K562 (cell line): ENCODE results near the gene CNNM3. TPM values are rescaled to one million over a fixed set of nuclear protein-coding genes. Genes with fewer than 3 reads are reported as not detected.

Source experiments
- ATF7 ChIP-seq: fragments of 450-650 bp; IDR thresholded peaks from 2 replicates; pipeline ENCODE4 v1.7.1; 2014; ENCODE audit warnings: mild to moderate bottlenecking, moderate library complexity
- E4F1 ChIP-seq: fragments of 250-450 bp; sonication (Bioruptor Pico); IDR thresholded peaks from 2 replicates; pipeline ENCODE4 v1.5.0; 2021; ENCODE audit warnings: mild to moderate bottlenecking, borderline replicate concordance
- ELF1 ChIP-seq: fragments of 200-800 bp; sonication (Bioruptor generic); IDR thresholded peaks from 2 replicates; pipeline ENCODE4 v1.6.1; 2016; ENCODE audit warnings: missing genetic modification characterization, missing compliant biosample characterization
- ERF ChIP-seq: fragments of 450-650 bp; formaldehyde crosslinking; IDR thresholded peaks from 2 replicates; pipeline ENCODE4 v1.4.0; 2020; ENCODE audit warnings: mild to moderate bottlenecking, mixed read lengths
- ETV5 ChIP-seq: sonication (generic); formaldehyde crosslinking; IDR thresholded peaks from 2 replicates; pipeline ENCODE4 v1.4.0; 2020; ENCODE audit warnings: low read depth, mild to moderate bottlenecking, missing genetic modification reagents
- HDAC1 ChIP-seq, 2 experiments: fragments of 450-650 bp; IDR thresholded peaks; 2 replicates each; pipeline ENCODE4 v1.6.1; 2016 to 2017; ENCODE audit warnings: inconsistent platforms in 1 of 2, mild to moderate bottlenecking in 1 of 2, moderate library complexity in 1 of 2
- NELFE ChIP-seq: IDR thresholded peaks from 2 replicates; pipeline ENCODE4 v1.6.1; 2011; ENCODE audit warnings: mild to moderate bottlenecking; ENCODE audit not compliant: insufficient read depth, insufficient read length
- POLR2B ChIP-seq: fragments of 450-650 bp; IDR thresholded peaks from 2 replicates; pipeline ENCODE4 v1.6.1; 2018; ENCODE audit warnings: low read depth; ENCODE audit not compliant: partially characterized antibody
- SAFB2 ChIP-seq: fragments of 200-400 bp; formaldehyde crosslinking; IDR thresholded peaks from 2 replicates; pipeline ENCODE4 v1.6.1; 2018; ENCODE audit warnings: borderline replicate concordance, low read length, low read depth, moderate library complexity; ENCODE audit not compliant: severe bottlenecking
- SIN3B ChIP-seq: fragments of 450-650 bp; IDR thresholded peaks from 2 replicates; pipeline ENCODE4 v1.6.1; 2017; ENCODE audit warnings: low read depth, mild to moderate bottlenecking, moderate library complexity
- TCF3 ChIP-seq: sonication (generic); formaldehyde crosslinking; IDR thresholded peaks from 2 replicates; pipeline ENCODE4 v1.4.0; 2020; ENCODE audit warnings: mild to moderate bottlenecking, missing genetic modification reagents
- TGIF2 ChIP-seq: sonication (generic); formaldehyde crosslinking; IDR thresholded peaks from 2 replicates; pipeline ENCODE4 v1.8.1; 2022; ENCODE audit warnings: mild to moderate bottlenecking, missing genetic modification reagents, moderate library complexity
- TOE1 ChIP-seq, 2 experiments: fragments of 450-650 bp in 1 of 2; sonication (generic) in 1 of 2; formaldehyde crosslinking in 1 of 2; IDR thresholded peaks; 2 replicates each; pipeline versions ENCODE4 v1.7.1 to v1.8.0; 2016 to 2022; ENCODE audit warnings: borderline replicate concordance in 2 of 2, mild to moderate bottlenecking in 2 of 2, antibody characterized with exemption in 1 of 2, inconsistent platforms in 1 of 2, low read depth in 1 of 2, missing genetic modification reagents in 1 of 2, moderate library complexity in 1 of 2
- ZNF197 ChIP-seq: fragments of 200-800 bp; sonication (Bioruptor generic); IDR thresholded peaks from 2 replicates; pipeline ENCODE4 v1.6.1; 2016; ENCODE audit warnings: low read depth, missing genetic modification characterization, missing compliant biosample characterization
- ZNF224 ChIP-seq: sonication (generic); formaldehyde crosslinking; IDR thresholded peaks from 2 replicates; pipeline ENCODE4 v1.8.0; 2022; ENCODE audit warnings: mild to moderate bottlenecking, missing genetic modification reagents
- ZNF263 ChIP-seq: sonication (generic); formaldehyde crosslinking; IDR thresholded peaks from 2 replicates; pipeline ENCODE4 v1.8.0; 2022; ENCODE audit warnings: mild to moderate bottlenecking, missing genetic modification reagents, borderline replicate concordance
- ZNF449 ChIP-seq: fragments of 250-450 bp; sonication (Bioruptor Pico); IDR thresholded peaks from 2 replicates; pipeline ENCODE4 v1.8.0; 2022; ENCODE audit warnings: moderate library complexity, mild to moderate bottlenecking, inconsistent platforms
- ZNF75A ChIP-seq: fragments of 450-650 bp; formaldehyde crosslinking; IDR thresholded peaks from 2 replicates; pipeline ENCODE4 v1.4.0; 2020; ENCODE audit warnings: mild to moderate bottlenecking
- polyA plus RNA-seq, 8 experiments: library from polyadenylated mRNA; depleted of rRNA in 4 of 8; stranded (reverse) in 5 of 8; unstranded in 3 of 8; fragments of >200 nt; fragmentation: Nextera tagmentation in 2 of 8; fragmentation: Illumina TruSeq in 1 of 8; extraction: Ambion mirVana in 2 of 8; extraction: Trizol in 1 of 8; gene quantifications; 2 replicates each; pipeline versions ENCODE4 v1.2.1 to v1.2.3, GENCODE V29; 2011 to 2014; ENCODE audit warnings: inconsistent platforms in 1 of 8, missing spikeins in 1 of 8
- total RNA-seq, 7 experiments: library from RNA; depleted of rRNA in 6 of 7; stranded (reverse); fragments of >200 nt in 6 of 7; fragmentation: Illumina TruSeq in 2 of 7; extraction: Trizol in 2 of 7; gene quantifications; 2 replicates each; pipeline versions ENCODE4 v1.2.1 to v1.2.3, GENCODE V29; 2011 to 2021; ENCODE audit warnings: low replicate concordance in 1 of 7
- TF ChIP-seq, protein P1 (sequence below), 3 experiments: fragments of 200-800 bp in 1 of 3; fragments of 250-450 bp in 1 of 3; fragments of 450-650 bp in 1 of 3; sonication (Bioruptor Pico) in 1 of 3; sonication (Bioruptor generic) in 1 of 3; formaldehyde crosslinking in 1 of 3; IDR thresholded peaks; 2 replicates each; pipeline versions ENCODE4 v1.6.1 to v1.8.0; 2016 to 2022; ENCODE audit warnings: mild to moderate bottlenecking in 2 of 3, missing genetic modification characterization in 2 of 3, missing compliant biosample characterization in 1 of 3, moderate library complexity in 1 of 3

The CNNM3 gene
- total and polyA plus RNA-seq, 9 of the 15 experiments (the other 6 are each of a cell fraction or from before 2014, with no cell fraction given) = 1.4 to 16.9 (median 6.5) TPM

DNA sequence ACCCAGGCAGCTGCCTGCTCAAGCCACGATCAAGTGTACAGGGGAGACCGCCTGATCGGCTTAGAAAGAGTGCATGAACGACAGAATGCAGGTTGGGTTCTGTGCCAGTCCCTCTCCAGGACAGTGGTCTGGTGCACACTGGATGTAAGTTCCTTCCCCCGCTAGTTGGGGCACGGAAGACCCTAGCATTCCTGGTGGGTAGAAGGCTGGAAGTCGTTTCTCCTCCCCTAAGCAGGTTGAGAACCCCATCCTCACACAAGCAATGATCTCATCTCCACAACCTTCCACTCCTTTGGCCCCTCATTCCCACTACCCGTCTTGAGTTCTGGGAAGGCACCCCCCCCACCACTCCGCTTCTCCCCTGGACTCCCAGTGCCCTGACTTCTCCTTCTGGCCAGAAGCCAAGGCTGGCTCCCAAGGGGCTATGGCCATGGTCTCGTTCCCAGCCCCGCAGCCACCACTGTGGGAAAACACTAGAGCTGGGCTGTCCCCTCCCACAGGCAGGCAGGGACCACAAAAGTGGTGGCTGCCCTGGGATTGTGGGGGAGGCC lies 43.1 kb downstream of the CNNM3 start (continued):
- no peak for TF ChIP-seq SIN3B
- no peak for TF ChIP-seq ELF1 (tag)
- no peak for TF ChIP-seq TCF3 (CRISPR knock-in tag)
- TF ChIP-seq E4F1 (CRISPR knock-in tag) = 0 out of 2 replicates have a peak, but pooled peaks have one; percentile 14
- TF ChIP-seq, protein P1, sequence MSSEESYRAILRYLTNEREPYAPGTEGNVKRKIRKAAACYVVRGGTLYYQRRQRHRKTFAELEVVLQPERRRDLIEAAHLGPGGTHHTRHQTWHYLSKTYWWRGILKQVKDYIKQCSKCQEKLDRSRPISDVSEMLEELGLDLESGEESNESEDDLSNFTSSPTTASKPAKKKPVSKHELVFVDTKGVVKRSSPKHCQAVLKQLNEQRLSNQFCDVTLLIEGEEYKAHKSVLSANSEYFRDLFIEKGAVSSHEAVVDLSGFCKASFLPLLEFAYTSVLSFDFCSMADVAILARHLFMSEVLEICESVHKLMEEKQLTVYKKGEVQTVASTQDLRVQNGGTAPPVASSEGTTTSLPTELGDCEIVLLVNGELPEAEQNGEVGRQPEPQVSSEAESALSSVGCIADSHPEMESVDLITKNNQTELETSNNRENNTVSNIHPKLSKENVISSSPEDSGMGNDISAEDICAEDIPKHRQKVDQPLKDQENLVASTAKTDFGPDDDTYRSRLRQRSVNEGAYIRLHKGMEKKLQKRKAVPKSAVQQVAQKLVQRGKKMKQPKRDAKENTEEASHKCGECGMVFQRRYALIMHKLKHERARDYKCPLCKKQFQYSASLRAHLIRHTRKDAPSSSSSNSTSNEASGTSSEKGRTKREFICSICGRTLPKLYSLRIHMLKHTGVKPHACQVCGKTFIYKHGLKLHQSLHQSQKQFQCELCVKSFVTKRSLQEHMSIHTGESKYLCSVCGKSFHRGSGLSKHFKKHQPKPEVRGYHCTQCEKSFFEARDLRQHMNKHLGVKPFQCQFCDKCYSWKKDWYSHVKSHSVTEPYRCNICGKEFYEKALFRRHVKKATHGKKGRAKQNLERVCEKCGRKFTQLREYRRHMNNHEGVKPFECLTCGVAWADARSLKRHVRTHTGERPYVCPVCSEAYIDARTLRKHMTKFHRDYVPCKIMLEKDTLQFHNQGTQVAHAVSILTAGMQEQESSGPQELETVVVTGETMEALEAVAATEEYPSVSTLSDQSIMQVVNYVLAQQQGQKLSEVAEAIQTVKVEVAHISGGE (CRISPR knock-in tag; IDR thresholded peaks at IDR 0.05) = no peak
- TF ChIP-seq POLR2B = peak; percentile 69
- TF ChIP-seq ATF7 = peak; percentile 42; the same call in 1 of the 2 replicates
- TF ChIP-seq HDAC1 (IDR thresholded peaks at IDR 0.05) = no peak
- 0 out of 2 replicates have a peak, but pooled peaks have one; percentile 45 for TF ChIP-seq ERF (CRISPR knock-in tag)
- no peak for TF ChIP-seq ETV5 (CRISPR knock-in tag)
- TF ChIP-seq ZNF197 = no peak
- TF ChIP-seq SAFB2 = no peak
- TF ChIP-seq TOE1 (IDR thresholded peaks at IDR 0.05; ENCODE audit: borderline replicate concordance) = no peak
- TF ChIP-seq TOE1 (CRISPR knock-in tag; IDR thresholded peaks at IDR 0.05; ENCODE audit: borderline replicate concordance, low read depth) = no peak
- no peak for TF ChIP-seq ZNF449 (CRISPR knock-in tag)
- no peak for TF ChIP-seq TGIF2 (CRISPR knock-in tag)
- TF ChIP-seq ZNF263 = no peak
- TF ChIP-seq NELFE = no peak
- no peak for TF ChIP-seq ZNF224
- peak; percentile 92 for TF ChIP-seq ZNF75A
